ENCODE measurements around the gene SH3BP5L.

SH3BP5L gene

DNA sequence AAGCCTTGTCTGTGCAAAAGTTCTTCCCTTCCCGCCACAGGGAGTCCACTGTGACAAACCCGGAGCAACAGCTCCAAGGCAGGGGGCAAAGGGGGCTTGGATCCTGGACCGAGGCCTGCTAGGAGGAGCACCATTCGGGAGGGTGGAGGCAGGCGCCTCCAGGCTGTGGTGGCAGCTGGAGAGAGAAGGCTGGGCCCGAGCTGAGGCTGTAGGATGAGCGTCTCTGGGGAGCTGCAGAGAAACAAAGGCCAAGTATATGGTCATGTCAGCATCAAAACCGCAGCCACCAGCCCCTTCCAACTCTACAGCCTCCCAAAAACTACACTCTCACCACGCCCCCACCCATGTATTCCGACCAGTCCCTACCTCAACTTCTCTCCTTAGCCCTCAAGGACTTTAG, 579 bp downstream of the SH3BP5L start:
- FAIRE-seq, result no peak

DNA sequence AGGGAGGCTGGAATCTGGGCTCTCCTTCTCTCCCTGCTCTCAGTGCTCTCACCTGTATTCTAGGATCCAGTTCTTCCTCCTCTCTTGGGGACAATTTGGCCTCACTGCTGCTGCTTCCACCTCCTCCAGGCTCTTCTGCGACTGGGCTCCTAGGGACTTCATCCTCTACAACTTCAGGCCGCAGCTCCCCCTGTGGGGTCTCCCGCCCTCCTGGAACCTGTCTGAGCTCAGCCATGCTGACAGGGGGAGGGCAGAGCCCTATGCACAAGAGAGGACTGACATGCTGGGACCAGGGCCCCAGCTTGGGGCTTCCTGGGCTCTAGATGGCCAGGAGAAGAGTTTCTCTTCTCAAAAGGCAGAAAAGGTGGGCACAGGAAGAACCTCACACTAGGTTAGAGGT, 1.0 kb downstream of the SH3BP5L start:
- no peak for FAIRE-seq

DNA sequence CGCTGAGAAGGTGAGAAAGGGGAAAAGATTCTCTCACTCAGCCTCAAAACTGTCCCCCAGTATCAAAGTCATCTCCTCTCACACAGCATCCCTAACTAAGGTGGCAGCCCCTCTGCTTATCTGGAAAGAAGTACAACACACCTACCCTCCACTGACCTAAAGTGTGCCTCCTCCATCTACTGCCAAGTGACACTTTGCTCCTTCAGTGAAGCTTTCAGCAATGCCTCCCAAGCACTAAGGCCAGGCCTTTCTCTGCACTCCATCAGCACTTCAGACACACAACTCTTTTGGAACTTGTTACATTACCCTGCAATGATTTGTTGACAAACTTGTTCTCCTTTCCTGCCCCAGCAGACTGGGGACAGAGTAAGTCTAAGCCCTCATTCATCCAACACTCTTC, 1.4 kb downstream of the SH3BP5L start:
- FAIRE-seq, result no peak

DNA sequence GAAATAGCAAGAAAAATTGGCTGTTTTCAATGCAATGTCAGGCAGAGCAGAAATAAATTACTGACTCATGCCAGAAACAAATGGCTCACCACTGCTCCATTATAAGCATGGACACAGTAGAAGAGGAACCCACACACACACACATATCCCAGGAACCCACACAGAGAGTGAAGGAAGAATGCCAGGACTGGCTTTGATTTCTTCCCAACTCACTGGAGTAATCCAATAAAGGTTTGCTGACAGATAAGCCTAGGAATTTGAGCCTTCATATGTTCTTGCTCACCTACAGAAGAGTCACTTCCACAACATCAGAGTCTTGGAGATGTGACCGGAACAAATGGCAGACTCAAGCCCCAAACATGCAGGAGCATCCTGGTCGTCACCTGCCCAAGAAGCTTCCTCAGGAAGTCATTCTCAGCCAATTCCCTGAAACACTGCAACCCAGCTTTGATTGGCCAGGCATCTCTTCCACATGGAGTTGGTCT, 2.2 kb downstream of the SH3BP5L start:
- no peak for FAIRE-seq

DNA sequence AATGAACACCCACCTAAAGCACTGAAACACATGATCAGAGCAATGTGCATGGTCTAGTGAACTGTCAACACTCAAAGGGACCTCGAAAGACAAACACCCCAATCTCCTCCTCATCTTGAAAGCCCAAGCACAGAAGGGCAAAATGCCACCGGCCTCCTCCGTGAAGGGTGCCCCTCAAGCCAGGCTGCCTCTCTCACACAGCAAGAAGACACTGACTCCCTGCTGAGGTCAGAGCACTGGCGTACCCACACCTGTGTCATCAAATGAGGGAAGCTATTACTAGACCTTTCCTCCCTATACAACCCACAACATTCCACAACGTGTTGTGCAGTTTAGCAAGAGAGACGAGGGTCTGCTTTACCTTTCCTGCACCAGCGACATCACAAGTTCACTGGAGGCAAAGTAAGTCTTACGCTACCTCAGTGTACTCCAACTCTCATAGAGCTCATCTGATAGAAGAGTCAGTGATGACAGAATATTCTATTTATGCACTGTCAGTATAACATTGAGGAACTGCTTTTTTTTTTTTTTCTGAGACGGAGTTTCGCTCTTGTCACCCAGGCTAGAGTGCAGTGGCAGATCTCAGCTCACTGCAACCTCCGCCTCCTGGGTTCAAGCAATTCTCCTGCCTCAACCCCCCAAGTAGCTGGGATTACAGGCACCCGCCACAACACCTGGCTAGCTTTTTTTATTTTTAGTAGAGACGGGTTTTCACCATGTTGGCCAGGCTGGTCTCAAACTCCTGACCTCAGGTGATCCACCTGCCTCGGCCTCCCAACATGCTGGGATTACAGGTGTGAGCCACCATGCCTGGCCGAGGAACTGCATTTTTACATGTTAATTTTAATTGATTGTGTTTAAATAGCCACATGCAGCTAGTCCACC, 3.3 kb downstream of the SH3BP5L start:
- FAIRE-seq, result no peak

DNA sequence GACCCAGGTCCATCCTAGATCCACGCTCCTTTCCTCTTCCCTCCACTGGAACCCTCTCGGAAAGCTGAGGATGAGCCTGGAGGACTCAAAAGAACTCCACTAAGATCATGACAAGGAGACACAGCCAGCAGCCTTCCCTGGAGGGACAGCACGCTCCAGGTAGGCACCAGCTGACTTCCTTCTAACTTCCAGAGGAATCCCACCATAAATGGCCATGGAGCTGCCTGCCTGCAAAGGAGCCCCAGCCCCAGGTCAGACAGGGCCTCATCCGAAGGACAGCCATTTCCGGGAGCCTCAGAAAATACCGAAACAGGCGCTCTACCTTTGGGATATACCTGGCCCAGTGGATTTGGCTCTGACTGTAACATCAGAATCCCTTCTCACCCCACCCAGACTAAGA, 4.1 kb downstream of the SH3BP5L start:
- no peak for FAIRE-seq

DNA sequence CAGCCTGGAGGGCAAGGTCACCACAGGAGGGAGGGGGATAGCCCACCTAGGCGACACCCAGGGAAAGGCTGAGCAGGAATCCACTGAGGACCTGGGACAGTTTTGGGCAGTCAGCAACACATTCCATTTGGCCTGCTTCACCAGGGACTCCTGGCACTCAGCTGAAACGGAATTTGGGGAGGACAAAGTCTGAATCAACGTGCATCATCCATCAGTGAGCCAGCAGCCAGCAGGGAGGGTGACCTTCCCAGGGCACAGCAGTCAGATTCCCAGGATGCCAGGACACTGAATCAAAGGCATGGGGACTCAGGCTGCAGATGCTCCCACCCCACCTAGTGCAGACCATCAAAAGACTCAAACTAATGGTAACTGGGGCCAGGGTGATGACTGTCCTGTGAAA, 4.6 kb downstream of the SH3BP5L start:
- no peak for FAIRE-seq

DNA sequence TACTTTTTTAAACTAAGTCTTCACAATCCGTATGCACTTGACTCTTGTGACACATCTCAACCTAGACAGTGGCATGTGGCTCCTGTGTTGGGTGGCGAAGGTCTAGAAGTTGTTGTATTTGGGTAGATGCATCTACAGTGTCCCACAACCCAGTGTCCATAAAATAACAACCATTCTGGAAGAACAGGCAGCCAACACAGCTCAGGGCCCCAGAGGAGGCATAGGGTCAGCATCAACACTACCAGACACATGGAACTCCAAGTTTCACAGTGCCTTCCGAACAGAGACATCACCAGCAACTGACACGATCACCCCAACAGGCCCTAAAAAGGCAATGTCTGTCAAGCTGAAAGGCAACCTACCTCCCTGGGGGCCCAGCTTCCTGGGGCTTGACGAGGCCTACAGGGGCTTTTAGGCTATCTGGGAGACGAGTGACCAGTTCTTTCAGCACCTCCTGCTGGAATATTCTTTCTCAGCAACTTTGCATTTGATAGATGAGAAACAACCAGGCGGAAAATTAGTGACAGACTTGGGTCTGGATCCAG, 5.6 kb downstream of the SH3BP5L start:
- no peak for FAIRE-seq

DNA sequence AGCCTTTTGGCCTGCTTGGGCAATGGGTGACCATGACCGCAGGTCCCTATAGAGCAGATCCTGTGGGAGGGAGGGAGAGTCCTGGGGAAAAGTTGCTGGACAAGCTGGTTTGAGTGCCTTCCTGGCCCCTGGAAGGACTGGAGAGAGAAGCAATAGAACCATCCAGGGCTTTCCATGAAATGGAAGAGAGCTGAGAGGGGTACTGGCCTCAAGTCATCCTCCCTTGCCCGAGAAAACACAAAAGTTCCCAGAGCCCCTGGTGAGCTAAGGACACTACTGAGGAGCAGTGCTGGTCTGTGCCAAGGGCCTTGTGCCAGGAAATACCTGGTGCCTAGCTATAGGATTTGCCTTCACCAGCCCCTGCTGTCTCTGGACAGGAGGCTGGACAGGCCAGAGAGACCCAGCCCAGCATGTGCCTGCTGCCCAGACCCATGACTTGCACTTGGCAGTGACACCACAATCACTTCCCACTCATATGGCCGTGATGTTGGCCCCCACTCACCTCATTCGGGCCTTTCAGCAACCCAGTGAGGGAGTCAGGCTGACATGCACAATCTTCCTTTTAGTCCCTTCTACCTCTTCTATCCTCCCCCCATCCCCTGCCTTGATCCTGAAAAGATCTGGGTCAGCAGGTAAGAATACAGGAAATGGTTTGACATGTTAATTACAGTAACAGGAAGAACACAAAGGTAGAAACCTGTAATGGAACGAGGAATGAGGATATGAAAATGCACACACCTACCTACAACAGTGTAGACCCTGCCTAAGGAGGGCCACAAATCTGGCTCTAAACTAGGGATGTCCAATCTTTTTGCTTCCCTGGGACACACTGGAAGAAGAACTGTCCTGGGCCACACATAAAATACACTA, 7.0 kb downstream of the SH3BP5L start:
- no peak for FAIRE-seq

DNA sequence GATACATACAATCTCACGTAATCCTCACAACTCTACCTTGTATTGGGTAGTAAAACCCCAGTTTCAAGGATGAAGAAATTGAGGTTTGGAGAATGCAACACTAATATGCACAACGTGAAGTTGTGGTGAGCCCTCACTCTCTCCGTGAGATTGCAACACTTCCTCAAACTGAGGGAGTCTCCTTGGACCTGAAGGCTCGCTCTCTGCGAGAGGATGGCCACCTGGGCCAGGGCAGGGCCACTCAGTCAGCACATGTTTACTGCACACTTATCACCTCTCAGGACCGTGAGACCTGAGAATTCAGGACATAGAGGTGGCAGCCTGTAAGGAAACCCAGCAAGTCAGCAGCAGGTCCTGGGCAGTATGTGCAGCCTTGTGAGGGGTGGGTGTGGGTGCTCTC, 8.7 kb downstream of the SH3BP5L start:
- FAIRE-seq, result no peak

DNA sequence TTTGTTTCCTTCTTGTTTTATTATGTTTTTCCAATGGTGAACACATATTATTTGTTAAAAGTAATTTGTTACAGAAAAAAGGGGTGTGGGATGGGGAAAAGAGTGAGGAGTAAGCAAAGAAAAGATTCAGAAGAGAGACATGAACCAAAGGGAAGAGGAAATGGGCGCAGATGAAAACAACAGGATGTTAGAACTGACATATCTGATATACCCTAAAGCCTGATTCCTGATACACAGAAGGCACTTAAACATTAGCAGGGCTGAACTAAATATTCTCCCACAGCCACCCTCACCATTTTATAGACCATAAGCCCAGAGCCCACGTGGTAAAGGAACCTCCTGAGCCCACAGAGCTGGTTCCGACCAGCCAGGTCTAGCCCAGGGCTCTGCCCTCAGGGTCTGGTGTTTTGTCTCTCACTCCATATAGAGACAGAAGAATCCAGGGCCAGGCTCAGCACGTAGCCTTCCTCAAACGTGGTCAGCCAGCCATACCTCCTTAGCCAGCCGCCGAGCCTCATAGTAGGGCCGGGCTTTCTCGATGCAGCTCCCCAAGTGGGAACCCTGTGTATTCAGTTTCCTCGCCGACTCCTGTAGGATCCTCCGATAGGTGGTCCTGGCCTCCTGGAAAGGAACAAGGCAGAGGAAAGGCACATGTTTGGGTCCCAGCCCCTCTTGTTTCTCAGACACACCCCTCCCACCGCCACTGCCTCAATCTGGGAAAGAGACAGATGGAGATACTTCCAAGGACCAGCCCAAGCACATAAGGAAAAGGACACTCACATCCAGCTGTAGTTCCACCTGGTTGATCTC, 9.5 kb downstream of the SH3BP5L start:
- no peak for FAIRE-seq

DNA sequence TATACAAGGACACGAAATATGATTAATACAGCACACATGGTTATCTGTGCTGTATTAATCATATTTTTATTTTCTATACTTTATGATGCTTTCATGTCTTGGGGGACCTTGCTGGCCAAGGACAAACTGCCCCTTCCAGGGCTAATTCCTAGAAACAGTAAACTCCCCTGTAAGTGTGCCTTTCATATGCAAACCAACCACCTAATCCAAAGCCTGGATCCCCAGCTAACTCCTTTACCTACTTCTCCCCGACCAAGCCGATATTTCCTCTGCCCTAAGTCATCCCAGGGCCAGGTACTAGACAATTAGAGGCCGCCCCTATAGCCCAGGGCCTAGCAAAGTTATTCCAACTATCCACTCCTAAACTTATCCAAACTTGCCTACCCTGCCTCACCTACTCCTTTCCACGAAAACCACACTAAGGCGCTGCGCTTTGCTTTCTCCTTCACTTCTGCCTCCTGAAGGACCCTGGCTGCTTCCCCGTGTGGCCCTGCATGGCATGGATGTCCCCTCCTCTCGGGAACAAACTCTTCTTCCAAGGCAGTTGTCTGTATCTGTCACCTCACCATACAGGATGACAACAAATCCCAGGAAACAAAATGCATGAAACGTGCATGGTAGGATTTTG, 10.2 kb downstream of the SH3BP5L start:
- FAIRE-seq, result no peak

DNA sequence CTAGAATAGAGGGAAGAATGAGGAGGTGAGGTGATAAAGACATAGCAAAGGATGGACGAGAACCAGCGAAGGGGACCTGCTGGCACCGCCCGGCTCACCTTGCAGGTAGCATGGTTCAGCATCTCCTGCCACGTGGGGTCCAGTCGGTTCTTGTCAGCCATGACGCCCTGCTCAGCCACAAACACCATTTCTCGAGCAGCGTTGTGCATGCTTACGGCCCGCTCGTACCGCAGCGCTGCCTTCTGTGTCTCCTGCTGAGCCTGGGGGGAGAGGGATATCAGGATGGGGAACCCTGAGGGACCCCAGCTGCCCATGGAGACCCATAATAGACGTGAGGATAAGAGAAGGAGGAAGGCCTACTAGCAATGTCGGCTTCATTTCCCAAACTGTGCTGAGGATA, 11.4 kb downstream of the SH3BP5L start:
- FAIRE-seq, result no peak

DNA sequence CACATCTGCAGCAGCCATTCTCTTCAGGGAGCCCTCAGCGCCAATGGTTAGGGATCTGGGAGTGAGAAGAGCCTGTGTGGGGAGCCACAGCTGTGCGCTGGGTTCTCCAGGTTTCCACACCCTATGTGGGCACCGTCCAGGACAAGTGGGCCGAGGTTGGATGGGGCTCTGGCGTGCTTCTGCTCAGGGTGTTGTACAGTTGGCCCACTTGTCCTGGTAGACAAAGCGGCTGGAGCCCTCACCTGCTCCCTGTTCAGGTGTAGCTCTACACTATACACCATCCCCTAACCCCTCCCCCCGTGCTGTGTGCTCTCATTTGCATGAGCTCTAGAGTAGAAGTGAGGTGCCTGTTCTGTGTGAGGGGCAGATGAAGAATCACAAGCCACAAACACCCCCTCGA, 12.2 kb downstream of the SH3BP5L start:
- FAIRE-seq, result no peak

DNA sequence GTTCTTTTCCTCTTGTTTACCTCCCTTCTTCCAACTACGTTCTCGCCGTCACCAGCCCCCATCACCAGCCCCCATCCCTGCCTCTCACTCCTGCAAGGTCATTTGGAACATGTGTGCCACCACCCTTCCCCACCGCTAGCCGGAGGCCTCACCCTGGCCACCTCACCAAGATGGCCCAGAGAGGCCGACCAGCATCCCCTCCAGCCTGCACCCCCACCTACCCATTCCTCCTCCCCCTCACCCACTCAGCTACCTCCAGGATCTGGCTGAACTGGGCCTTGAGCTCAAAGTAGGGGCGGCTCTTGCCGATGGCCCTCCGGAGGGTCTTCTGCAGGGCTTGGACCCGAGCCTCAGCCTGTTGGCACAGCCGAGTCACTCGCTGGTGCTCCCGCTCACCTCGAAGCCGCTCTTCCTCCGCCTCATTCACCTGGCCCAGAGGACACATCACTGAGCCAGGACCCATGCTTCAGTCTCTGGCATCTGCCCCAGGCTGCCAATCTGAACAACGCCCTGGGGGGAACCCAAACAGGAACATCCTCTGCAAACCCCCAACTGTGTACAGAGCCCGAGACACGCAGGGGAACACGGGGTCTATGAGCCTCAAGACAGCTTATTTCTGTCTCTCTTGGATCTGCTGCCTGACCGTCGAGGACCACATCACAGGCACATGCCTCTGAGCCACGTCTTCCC, 12.8 kb downstream of the SH3BP5L start:
- FAIRE-seq, result no peak

DNA sequence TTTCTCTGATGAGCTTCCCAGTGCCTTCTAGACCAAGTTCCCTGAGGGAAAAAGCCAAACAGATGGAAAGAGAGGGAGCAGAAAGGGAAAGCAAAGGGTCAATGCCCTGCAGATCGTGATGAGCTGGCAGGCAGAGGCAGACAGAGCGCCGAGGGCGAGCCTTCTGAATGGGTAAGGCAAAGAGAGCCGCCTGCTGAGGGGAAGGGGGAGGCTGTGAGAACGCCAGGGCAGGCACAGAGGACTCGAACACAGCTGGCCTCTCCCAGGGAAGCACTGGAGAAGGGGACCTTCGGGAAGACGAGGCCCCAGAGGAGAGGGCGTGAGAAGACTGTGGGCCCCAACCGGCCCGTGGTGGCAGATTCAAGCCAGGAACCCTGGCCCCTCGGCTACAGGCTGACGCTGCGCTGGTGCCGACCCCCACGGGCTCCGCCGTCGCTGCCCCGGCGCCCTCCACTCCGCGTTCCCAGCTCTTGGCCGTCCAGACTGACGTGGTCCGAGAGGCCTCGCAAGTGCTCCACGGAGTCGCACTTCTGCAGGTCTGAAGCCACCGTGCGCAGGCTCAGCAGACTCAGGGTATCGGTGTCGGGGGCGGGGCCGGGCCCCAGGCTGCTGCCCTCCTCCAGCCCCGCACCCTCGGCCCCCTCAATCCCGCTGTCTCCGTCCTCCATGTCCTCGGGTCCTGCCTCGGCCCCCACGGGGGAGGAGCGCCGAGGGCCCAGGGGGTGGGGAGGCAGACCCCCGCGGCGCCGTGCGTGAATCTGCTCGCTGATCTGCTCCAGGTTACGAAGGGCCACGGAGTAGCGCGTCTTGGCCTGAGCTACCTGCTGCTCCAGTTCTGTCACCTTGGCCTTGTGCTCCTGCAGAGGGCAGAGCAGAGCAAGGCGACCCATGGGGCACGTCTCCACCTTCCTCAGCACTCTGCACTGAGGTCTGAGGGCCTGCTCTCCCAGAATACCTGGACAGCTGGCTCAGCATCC, 13.9 kb downstream of the SH3BP5L start:
- no peak for FAIRE-seq

DNA sequence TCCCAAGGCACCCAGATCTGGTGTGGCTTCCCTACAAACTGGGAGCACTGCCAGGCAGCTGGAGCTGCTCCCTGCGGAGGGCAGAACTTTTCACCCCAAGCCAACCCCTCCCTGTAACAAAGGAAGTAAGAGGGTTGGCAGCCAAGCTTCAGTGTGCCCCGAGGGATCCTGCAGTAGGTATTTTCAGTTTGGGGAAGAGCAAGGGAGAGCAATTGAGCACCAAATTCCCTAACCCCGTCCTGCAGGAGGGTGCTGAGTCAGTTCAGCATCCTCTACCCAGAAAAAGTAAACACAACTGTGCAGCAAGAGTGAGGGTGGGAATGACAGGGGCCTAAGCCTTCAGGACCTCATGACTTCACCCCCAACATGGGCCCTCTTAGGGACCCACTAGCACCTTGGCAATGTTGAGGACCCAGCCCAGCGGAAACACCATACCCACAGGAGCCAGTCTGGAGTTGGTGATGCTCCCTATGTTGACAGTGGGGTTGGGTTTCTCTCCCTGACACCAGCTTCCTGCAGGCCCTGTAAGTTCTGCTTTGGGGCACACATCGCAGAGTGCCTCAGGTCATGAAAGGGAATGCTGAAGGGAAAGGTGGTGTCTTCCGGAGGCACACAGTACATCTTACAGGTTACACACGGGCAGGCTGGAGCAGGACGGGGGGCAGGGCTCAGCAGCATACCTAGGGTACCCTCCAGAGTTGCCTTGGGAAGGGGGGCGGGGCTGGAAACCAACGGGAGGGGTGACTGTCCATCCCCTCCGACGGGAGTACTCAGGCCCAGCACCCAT, 14.8 kb downstream of the SH3BP5L start:
- no peak for FAIRE-seq

DNA sequence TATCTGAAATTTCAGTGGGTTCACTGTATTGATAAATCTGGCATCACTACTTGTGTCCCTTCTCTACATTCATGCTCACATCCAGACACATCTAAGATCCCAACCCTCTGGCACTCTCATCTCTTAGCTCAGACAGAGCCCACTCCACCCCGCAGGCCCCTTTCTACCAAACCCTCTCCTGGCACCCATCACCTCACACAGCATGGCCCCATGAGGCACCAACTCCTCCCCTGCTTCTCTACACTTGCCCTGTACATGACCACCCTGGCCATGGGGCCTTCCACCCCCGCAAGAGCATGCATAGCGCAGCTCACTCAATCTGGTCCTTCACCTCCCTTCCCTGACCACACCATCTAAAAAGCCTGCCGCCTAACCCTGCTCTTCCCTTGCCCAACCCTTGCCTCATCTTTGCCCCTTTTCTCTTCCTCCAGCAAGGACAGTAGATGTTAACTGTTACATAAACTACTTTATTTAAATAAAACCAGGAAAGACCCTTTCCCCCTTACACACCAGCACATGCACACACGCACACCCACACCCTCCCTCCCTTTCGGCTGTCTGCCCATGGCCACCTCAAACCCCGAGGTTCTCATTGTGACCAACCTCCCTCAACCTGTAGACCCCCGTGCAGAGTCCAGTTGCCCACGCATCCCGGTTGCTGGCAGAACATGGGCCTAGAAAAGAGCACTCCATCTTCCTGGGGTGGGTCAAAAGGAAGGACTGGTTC, 15.6 kb downstream of the SH3BP5L start:
- FAIRE-seq, result no peak

DNA sequence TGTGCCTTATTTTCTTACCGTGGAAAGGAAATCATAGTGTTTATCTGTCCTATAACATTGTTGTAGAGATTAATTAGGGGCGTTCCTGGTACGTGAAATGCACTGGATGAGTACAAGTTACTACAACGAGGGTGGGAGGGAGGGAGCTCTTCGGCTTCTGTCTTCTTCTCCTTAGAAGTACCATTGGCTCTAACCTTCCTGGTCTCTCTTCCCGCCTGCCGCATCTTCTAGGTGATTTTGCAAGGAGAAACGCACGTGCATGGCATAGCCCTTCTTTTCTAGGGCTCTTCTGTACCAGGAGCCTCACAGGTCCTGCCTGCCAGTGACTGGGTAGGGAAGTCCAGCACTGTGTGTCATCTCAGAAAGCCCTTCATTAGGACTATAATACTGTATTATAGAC, 16.8 kb downstream of the SH3BP5L start:
- FAIRE-seq, result no peak

Measured in islet of Langerhans (tissue), 1 donor.